Ovary (tissue), 3 donors: ENCODE measurements around the gene XAGE3.
"Not testable (repeated sequence)": the region's sequence is repeated elsewhere in the genome, so short reads cannot be mapped to it uniquely, and the experiment has no call there.

ENCODE experiments used
- CTCF ChIP-seq, 3 donors: fragments of 450-650 bp in 2 of 3; fragments of 200-600 bp in 1 of 3; IDR thresholded peaks; one replicate each; pipeline versions ENCODE4 v1.5.1 to v1.8.0; 2016 to 2022; ENCODE audit warnings: antibody characterized with exemption in 3 of 3, mild to moderate bottlenecking in 1 of 3
- EP300 ChIP-seq: sonication (generic); formaldehyde crosslinking; IDR thresholded peaks from one replicate; pipeline ENCODE4 v1.6.1; 2017; ENCODE audit warnings: antibody characterized with exemption
- POLR2A ChIP-seq: fragments of 450-650 bp; IDR thresholded peaks from one replicate; pipeline ENCODE4 v1.6.1; 2017; ENCODE audit warnings: antibody characterized with exemption, mild to moderate bottlenecking, moderate library complexity
- donor health status: DM: no; HTN: no; CAD: no.

- not testable (repeated sequence) for TF ChIP-seq CTCF (IDR thresholded peaks at IDR 0.05); POLR2A; EP300
Observed at GRCh38 chrX:52887459-52887858, 19.6 kb upstream of the XAGE3 start.
